GM21367 (cell line): ENCODE data around the gene ITPR1.

Experiments
- ATAC-seq: cut with Tn5 transposase; IDR thresholded peaks from one replicate; pipeline ENCODE4 v1.9.1; 2021; ENCODE audit not compliant: unreplicated experiment

ITPR1 gene

GRCh38 chr3:4564928-4565586 lies 71.9 kb downstream of the ITPR1 start:
- ATAC-seq = no peak

- ATAC-seq = no peak
Observed at GRCh38 chr3:4565809-4566501, 72.8 kb downstream of the ITPR1 start.

GRCh38 chr3:4568841-4569240 lies 75.7 kb downstream of the ITPR1 start:
- ATAC-seq = no peak

GRCh38 chr3:4570840-4571621 lies 77.9 kb downstream of the ITPR1 start:
- ATAC-seq = no peak

- ATAC-seq = no peak
Observed at GRCh38 chr3:4571690-4572334, 78.7 kb downstream of the ITPR1 start.

GRCh38 chr3:4573153-4573552 lies 80.0 kb downstream of the ITPR1 start:
- ATAC-seq = no peak

GRCh38 chr3:4574426-4574965 lies 81.3 kb downstream of the ITPR1 start:
- ATAC-seq = no peak

- ATAC-seq = no peak
Observed at GRCh38 chr3:4575381-4575780, 82.2 kb downstream of the ITPR1 start.

GRCh38 chr3:4577721-4578120 lies 84.6 kb downstream of the ITPR1 start:
- no peak for ATAC-seq

- no peak for ATAC-seq
Observed at GRCh38 chr3:4580346-4581123, 87.4 kb downstream of the ITPR1 start.

- no peak for ATAC-seq
Observed at GRCh38 chr3:4581124-4581424, 87.9 kb downstream of the ITPR1 start.

- no peak for ATAC-seq
Observed at GRCh38 chr3:4581498-4581897, 88.3 kb downstream of the ITPR1 start.

- ATAC-seq = no peak
Observed at GRCh38 chr3:4581920-4582611, 88.9 kb downstream of the ITPR1 start.

GRCh38 chr3:4582624-4583023 lies 89.5 kb downstream of the ITPR1 start:
- no peak for ATAC-seq

- no peak for ATAC-seq
Observed at GRCh38 chr3:4583416-4583815, 90.3 kb downstream of the ITPR1 start.

- ATAC-seq = peak; percentile 39
Observed at GRCh38 chr3:4584456-4585249, 91.5 kb downstream of the ITPR1 start.

- ATAC-seq = no peak
Observed at GRCh38 chr3:4586381-4586780, 93.2 kb downstream of the ITPR1 start.

- no peak for ATAC-seq
Observed at GRCh38 chr3:4587061-4587837, 94.1 kb downstream of the ITPR1 start.

- ATAC-seq = no peak
Observed at GRCh38 chr3:4587838-4588105, 94.6 kb downstream of the ITPR1 start.
